K562 (cell line): ENCODE results near the gene GSG1. TPM values are rescaled to one million over a fixed set of nuclear protein-coding genes. Genes with fewer than 3 reads are reported as not detected.

Source experiments
- ATAC-seq: fragments of 200-7000 bp; cut with Tn5 transposase; 3 replicates; pipeline ENCODE4 v1.9.1; 2020; ENCODE audit warnings: moderate library complexity
- BruUV-seq: library from RNA; stranded (reverse); fragments of 400-500 nt; replicated peaks from 2 replicates; lab custom pipeline; 2021; lab: Mats Ljungman, UMichigan
- CTCF ChIA-PET: fragments of 300-600 bp; formaldehyde crosslinking; extraction: SDS; loops from one replicate; lab custom pipeline; 2021; ENCODE audit warnings: low intra/inter-chr PET ratio; lab: Yijun Ruan, JAX
- POLR2A ChIA-PET: fragments of 300-600, 350-650 bp; sonication (Branson Sonifier 250); formaldehyde crosslinking; extraction: SDS; loops from one replicate; lab custom pipeline; 2021; ENCODE audit warnings: antibody characterized with exemption, inconsistent platforms; lab: Yijun Ruan, JAX
- DNase-seq, 4 experiments: peaks; one replicate each; pipeline versions ENCODE4 v3.0.0 to v3.0.0-alpha.2; 2011 to 2018; ENCODE audit warnings: low spot score in 3 of 4, mixed read lengths in 3 of 4; ENCODE audit errors: extremely low read depth in 1 of 4
- FAIRE-seq: peaks from 2 replicates; lab custom pipeline; 2011; peaks lifted over from hg19 to GRCh38; lab: Jason Lieb, UNC
- H2AFZ ChIP-seq: 2 replicates; pipeline ENCODE4 v1.6.0; 2011; ENCODE audit warnings: low read depth, low read length, control low read depth, inconsistent platforms
- H3K27ac ChIP-seq: fragments of 200-600 bp; 3 replicates; pipeline ENCODE4 v1.8.0; 2011; ENCODE audit warnings: low read depth, mild to moderate bottlenecking, control low read depth, inconsistent platforms, low read length, moderate library complexity, mixed read lengths; ENCODE audit errors: extremely low read depth
- H3K27me3 ChIP-seq, 2 experiments: fragments of 300-600 bp in 1 of 2; 2 replicates in 1 of 2; 3 replicates in 1 of 2; pipeline versions ENCODE4 v1.6.0 to v1.8.0; 2011; ENCODE audit warnings: inconsistent platforms in 2 of 2, low read length in 2 of 2, mild to moderate bottlenecking in 1 of 2, mixed read lengths in 1 of 2, moderate library complexity in 1 of 2; ENCODE audit not compliant: control insufficient read depth in 2 of 2, insufficient read depth in 2 of 2
- H3K36me3 ChIP-seq: fragments of 300-600 bp; 3 replicates; pipeline ENCODE4 v1.8.0; 2011; ENCODE audit warnings: mild to moderate bottlenecking, low read length, inconsistent platforms; ENCODE audit not compliant: control insufficient read depth, insufficient read depth
- H3K4me1 ChIP-seq, 2 experiments: fragments of 200-600 bp in 1 of 2; replicated peaks in 1 of 2; 2 replicates in 1 of 2; 3 replicates in 1 of 2; pipeline versions ENCODE4 v1.5.1 to v1.8.0; 2011; ENCODE audit warnings: inconsistent platforms in 2 of 2, low read length in 2 of 2, mild to moderate bottlenecking in 1 of 2, mixed read lengths in 1 of 2, moderate library complexity in 1 of 2; ENCODE audit not compliant: control insufficient read depth in 2 of 2, insufficient read depth in 2 of 2
- H3K4me2 ChIP-seq: 2 replicates; pipeline ENCODE4 v1.6.1; 2011; ENCODE audit warnings: low read length, control low read depth, inconsistent platforms, mixed read lengths; ENCODE audit not compliant: insufficient read depth
- H3K4me3 ChIP-seq: fragments of 200-600 bp; sonication (generic), shearing (Covaris generic); 2 replicates; pipeline ENCODE4 v1.5.1; 2016; ENCODE audit warnings: control low read depth, inconsistent platforms
- H3K79me2 ChIP-seq: fragments of 200-600 bp; 3 replicates; pipeline ENCODE4 v1.8.0; 2011; ENCODE audit warnings: low read length, inconsistent platforms; ENCODE audit not compliant: control insufficient read depth, insufficient read depth
- H3K9ac ChIP-seq, 2 experiments: 2 replicates each; pipeline versions ENCODE4 v1.6.0 to v1.6.1; 2011; ENCODE audit warnings: low read depth in 2 of 2, low read length in 2 of 2, control low read depth in 1 of 2, inconsistent platforms in 1 of 2, mild to moderate bottlenecking in 1 of 2, mixed read lengths in 1 of 2; ENCODE audit not compliant: insufficient read depth in 1 of 2
- H3K9me1 ChIP-seq: one replicate; pipeline ENCODE4 v1.6.0; 2011; ENCODE audit warnings: inconsistent platforms, mild to moderate bottlenecking, low read length, moderate library complexity; ENCODE audit not compliant: control insufficient read depth, insufficient read depth
- H3K9me3 ChIP-seq: replicated peaks from 2 replicates; pipeline ENCODE4 v1.5.1; 2011; ENCODE audit warnings: low read depth, low read length, inconsistent platforms; ENCODE audit not compliant: control insufficient read depth, insufficient read depth
- H4K20me1 ChIP-seq: replicated peaks from 2 replicates; pipeline ENCODE4 v1.6.1; 2011; ENCODE audit warnings: low read length, inconsistent platforms, mixed read lengths; ENCODE audit not compliant: control insufficient read depth, insufficient read depth
- BHLHE40 ChIP-seq: IDR thresholded peaks from 2 replicates; pipeline ENCODE4 v1.6.1; 2011; ENCODE audit warnings: low read length, improper control_type of control experiment
- FOXJ2 ChIP-seq: fragments of 200-800 bp; sonication (Bioruptor generic); IDR thresholded peaks from 2 replicates; pipeline ENCODE4 v1.6.1; 2016; ENCODE audit warnings: missing genetic modification characterization, missing compliant biosample characterization
- HMGN3 ChIP-seq: IDR thresholded peaks from 2 replicates; pipeline ENCODE4 v1.6.1; 2011; ENCODE audit warnings: borderline replicate concordance, low read depth, mild to moderate bottlenecking, mixed read lengths, low read length; ENCODE audit not compliant: insufficient read length; ENCODE audit errors: extremely low read depth
- JUNB ChIP-seq: fragments of 450-650 bp; formaldehyde crosslinking; conservative IDR thresholded peaks from 2 replicates; pipeline ENCODE4 v1.4.0; 2020; ENCODE audit warnings: mild to moderate bottlenecking
- KLF1 ChIP-seq: fragments of 450-650 bp; IDR thresholded peaks from 2 replicates; pipeline ENCODE4 v1.6.1; 2016; ENCODE audit warnings: missing genetic modification characterization, missing compliant biosample characterization
- PHF20 ChIP-seq: fragments of 450-650 bp; IDR thresholded peaks from 2 replicates; pipeline ENCODE4 v1.6.1; 2018; ENCODE audit not compliant: partially characterized antibody
- PURB ChIP-seq: sonication (generic); formaldehyde crosslinking; IDR thresholded peaks from 2 replicates; pipeline ENCODE4 v1.9.0; 2021; ENCODE audit warnings: low read depth, mild to moderate bottlenecking, missing genetic modification reagents
- SLC30A9 ChIP-seq: fragments of 250-450 bp; sonication (Bioruptor Pico); IDR thresholded peaks from 2 replicates; pipeline ENCODE4 v1.8.0; 2022; ENCODE audit warnings: mild to moderate bottlenecking, moderate library complexity
- SRSF3 ChIP-seq: fragments of 200-400 bp; formaldehyde crosslinking; IDR thresholded peaks from 2 replicates; pipeline ENCODE4 v1.6.1; 2016; ENCODE audit warnings: mild to moderate bottlenecking, low read length, moderate library complexity; ENCODE audit not compliant: insufficient read depth
- SUPT5H ChIP-seq: fragments of 450-650 bp; IDR thresholded peaks from 2 replicates; pipeline ENCODE4 v1.6.1; 2016
- ZBTB8A ChIP-seq: fragments of 450-650 bp; IDR thresholded peaks from 2 replicates; pipeline ENCODE4 v1.6.1; 2018; ENCODE audit warnings: mild to moderate bottlenecking, moderate library complexity; ENCODE audit not compliant: partially characterized antibody
- ZNF696 ChIP-seq: fragments of 250-450 bp; sonication (Bioruptor Pico); conservative IDR thresholded peaks from 2 replicates; pipeline ENCODE4 v1.4.0; 2020; ENCODE audit warnings: mild to moderate bottlenecking, moderate library complexity
- WGBS: fragments of 100-300 bp; shearing (Covaris generic); methylation state at CpG from one replicate; pipeline ENCODE4 v1.1.6; 2016; ENCODE audit warnings: low coverage, mixed read lengths; ENCODE audit not compliant: insufficient coverage; ENCODE audit errors: missing lambda C conversion rate; 5-methylcytosine and 5-hydroxymethylcytosine counted together
- in situ Hi-C: fragments of 300-500 bp; cut with MboI; formaldehyde crosslinking; loops from 4 replicates; pipeline ENCODE4 v1.15.0; 2018; ENCODE audit warnings: inconsistent platforms, mixed read lengths
- intact Hi-C: fragments of 100-400 bp; cut with micrococcal nuclease; formaldehyde crosslinking; loops from 2 replicates; pipeline ENCODE4 v1.14.2; 2022
- polyA plus RNA-seq, 8 experiments: library from polyadenylated mRNA; depleted of rRNA in 4 of 8; stranded (reverse) in 5 of 8; unstranded in 3 of 8; fragments of >200 nt; fragmentation: Nextera tagmentation in 2 of 8; fragmentation: Illumina TruSeq in 1 of 8; extraction: Ambion mirVana in 2 of 8; extraction: Trizol in 1 of 8; gene quantifications; 2 replicates each; pipeline versions ENCODE4 v1.2.1 to v1.2.3, GENCODE V29; 2011 to 2014; ENCODE audit warnings: inconsistent platforms in 1 of 8, missing spikeins in 1 of 8
- total RNA-seq, 7 experiments: library from RNA; depleted of rRNA in 6 of 7; stranded (reverse); fragments of >200 nt in 6 of 7; fragmentation: Illumina TruSeq in 2 of 7; extraction: Trizol in 2 of 7; gene quantifications; 2 replicates each; pipeline versions ENCODE4 v1.2.1 to v1.2.3, GENCODE V29; 2011 to 2021; ENCODE audit warnings: low replicate concordance in 1 of 7
- TF ChIP-seq, protein P1 (sequence below): fragments of 250-450 bp; sonication (Bioruptor Pico); IDR thresholded peaks from 2 replicates; pipeline ENCODE4 v1.8.0; 2022; ENCODE audit warnings: moderate library complexity, mild to moderate bottlenecking, inconsistent platforms
- TF ChIP-seq, protein P2 (sequence below), 2 experiments: fragments of 450-650 bp; formaldehyde crosslinking in 1 of 2; IDR thresholded peaks; 2 replicates each; pipeline versions ENCODE4 v1.4.0 to v1.6.1; 2014 to 2020; ENCODE audit warnings: mild to moderate bottlenecking in 2 of 2, borderline replicate concordance in 1 of 2, low read depth in 1 of 2

Gene GSG1
- total and polyA plus RNA-seq, 9 of the 15 experiments (the other 6 are each of a cell fraction or from before 2014, with no cell fraction given) = not detected

DNA sequence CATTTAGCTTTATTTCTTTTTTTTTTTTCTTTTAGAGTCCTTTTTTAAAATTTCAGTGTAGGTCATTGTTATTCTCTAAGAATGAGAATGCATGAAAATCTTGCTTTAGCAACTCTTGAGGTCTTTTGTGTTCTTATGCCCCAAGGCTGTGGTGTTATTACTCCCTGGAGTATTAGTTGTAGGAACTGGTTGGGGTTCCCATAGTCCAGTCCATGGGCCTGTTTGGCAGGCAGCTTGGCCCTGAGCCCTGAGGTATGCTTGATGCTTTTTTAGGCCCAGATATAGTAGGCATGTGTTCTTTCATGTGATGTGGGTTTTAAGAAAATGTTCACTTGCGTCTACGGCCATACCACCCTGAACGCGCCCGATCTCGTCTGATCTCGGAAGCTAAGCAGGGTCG lies 57.7 kb downstream of the GSG1 start (continued):
- TF ChIP-seq, protein P1, sequence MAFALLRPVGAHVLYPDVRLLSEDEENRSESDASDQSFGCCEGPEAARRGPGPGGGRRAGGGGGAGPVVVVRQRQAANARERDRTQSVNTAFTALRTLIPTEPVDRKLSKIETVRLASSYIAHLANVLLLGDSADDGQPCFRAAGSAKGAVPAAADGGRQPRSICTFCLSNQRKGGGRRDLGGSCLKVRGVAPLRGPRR (CRISPR knock-in tag) = no peak
- no peak for TF ChIP-seq ZNF696 (CRISPR knock-in tag)

DNA sequence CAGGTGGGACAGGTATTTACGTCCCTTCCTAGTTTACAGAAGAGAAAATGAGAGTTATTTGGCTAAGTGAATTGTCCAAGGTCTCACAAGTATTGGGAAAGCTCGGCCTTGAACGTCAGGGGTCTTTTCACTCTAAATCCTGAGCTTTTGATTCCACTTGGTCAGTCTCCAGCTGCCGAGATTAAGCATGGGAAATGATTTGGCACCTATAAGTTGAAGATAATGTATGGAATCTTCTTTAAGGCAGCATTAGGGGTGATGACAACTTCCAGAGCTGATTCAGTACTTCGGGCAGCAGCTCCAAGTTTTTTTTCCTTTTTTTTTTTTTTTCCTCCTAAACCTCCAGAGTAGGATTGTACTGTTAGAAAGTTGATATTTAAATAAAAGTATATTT lies 58.6 kb downstream of the GSG1 start:
- intact Hi-C loops = no loop called here
- no peak for TF ChIP-seq PURB (CRISPR knock-in tag)
- TF ChIP-seq BHLHE40 = no peak
- no peak for TF ChIP-seq JUNB
- TF ChIP-seq, protein P2, sequence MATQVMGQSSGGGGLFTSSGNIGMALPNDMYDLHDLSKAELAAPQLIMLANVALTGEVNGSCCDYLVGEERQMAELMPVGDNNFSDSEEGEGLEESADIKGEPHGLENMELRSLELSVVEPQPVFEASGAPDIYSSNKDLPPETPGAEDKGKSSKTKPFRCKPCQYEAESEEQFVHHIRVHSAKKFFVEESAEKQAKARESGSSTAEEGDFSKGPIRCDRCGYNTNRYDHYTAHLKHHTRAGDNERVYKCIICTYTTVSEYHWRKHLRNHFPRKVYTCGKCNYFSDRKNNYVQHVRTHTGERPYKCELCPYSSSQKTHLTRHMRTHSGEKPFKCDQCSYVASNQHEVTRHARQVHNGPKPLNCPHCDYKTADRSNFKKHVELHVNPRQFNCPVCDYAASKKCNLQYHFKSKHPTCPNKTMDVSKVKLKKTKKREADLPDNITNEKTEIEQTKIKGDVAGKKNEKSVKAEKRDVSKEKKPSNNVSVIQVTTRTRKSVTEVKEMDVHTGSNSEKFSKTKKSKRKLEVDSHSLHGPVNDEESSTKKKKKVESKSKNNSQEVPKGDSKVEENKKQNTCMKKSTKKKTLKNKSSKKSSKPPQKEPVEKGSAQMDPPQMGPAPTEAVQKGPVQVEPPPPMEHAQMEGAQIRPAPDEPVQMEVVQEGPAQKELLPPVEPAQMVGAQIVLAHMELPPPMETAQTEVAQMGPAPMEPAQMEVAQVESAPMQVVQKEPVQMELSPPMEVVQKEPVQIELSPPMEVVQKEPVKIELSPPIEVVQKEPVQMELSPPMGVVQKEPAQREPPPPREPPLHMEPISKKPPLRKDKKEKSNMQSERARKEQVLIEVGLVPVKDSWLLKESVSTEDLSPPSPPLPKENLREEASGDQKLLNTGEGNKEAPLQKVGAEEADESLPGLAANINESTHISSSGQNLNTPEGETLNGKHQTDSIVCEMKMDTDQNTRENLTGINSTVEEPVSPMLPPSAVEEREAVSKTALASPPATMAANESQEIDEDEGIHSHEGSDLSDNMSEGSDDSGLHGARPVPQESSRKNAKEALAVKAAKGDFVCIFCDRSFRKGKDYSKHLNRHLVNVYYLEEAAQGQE (IDR thresholded peaks at IDR 0.05; ENCODE audit: borderline replicate concordance) = peak; percentile 27; the same call in 1 of the 2 replicates
- TF ChIP-seq, protein P2 (CRISPR knock-in tag; IDR thresholded peaks at IDR 0.05; ENCODE audit: low read depth) = no peak
- no peak for TF ChIP-seq SUPT5H
- TF ChIP-seq KLF1 = no peak
- TF ChIP-seq SLC30A9 (CRISPR knock-in tag) = no peak
- TF ChIP-seq ZBTB8A = no peak
- TF ChIP-seq PHF20 = no peak
- TF ChIP-seq FOXJ2 (tag) = no peak
- no peak for TF ChIP-seq SRSF3
- no peak for TF ChIP-seq HMGN3

More for the DNA sequence above, 58.6 kb downstream of the GSG1 start:
- no peak overlapping the region for H3K27ac ChIP-seq
- no peaks in the 10 kb centered on the region for H3K9me1 ChIP-seq
- CTCF ChIA-PET = no interaction called here
- H3K9ac ChIP-seq = peak overlapping the region; percentile 34 to 93; a peak in 3 of 4 replicates
- no peak for DNase-seq
- H3K9me3 ChIP-seq = no peaks in the 10 kb centered on the region
- FAIRE-seq = no peak
- in situ Hi-C loops = no loop called here
- peaks cover 0 to 10% of the 10 kb centered on the region in 2 experiments; a peak in 3 of 5 replicates for H3K4me1 ChIP-seq
- no peaks in the 10 kb centered on the region for H3K79me2 ChIP-seq
- no peaks in the 10 kb centered on the region for H3K27me3 ChIP-seq
- H3K4me2 ChIP-seq = peak overlapping the region; percentile 91
- POLR2A ChIA-PET = interaction anchor here (1.2 kb wide), 1 partner anchor 21 kb away, joined by 3 read pairs; no protein-coding TSS in a partner anchor
- WGBS = 6% methylated on average over 4 of the region's 5 CpGs
- peak overlapping the region; percentile 87 for H3K4me3 ChIP-seq
- H3K36me3 ChIP-seq = no peaks in the 10 kb centered on the region
- no peaks in the 10 kb centered on the region for H4K20me1 ChIP-seq
- BruUV-seq = no TSS peak
- peak overlapping the region; percentile 96 for H2AFZ ChIP-seq
- ATAC-seq = no peak
